ENCODE results near the gene TSPAN5. TPM values are rescaled to one million over a fixed set of nuclear protein-coding genes. Genes with fewer than 3 reads are reported as not detected.

Gene TSPAN5
- polyA plus RNA-seq, 1 of the 3 experiments (the other 2 are of a cell fraction) = 38.6 TPM

- WGBS (ENCODE audit: low lambda C conversion rate) = 33% methylated on average over 4 of the region's 4 CpGs
- no peaks in the 10 kb centered on the region for H3K9me2 ChIP-seq
- 0 out of 2 replicates have a peak overlapping the region, but pooled peaks have one; percentile 3 for H3K9ac ChIP-seq
- H3K36me3 ChIP-seq (replicated peaks in 1 of 2; ENCODE audit: control insufficient read depth in 1 of 2, insufficient read depth in 2 of 2, low read length in 1 of 2) = no peaks in the 10 kb centered on the region
- H2AFZ ChIP-seq (ENCODE audit: low read depth) = no peak overlapping the region
- ChIA-PET POLR2A (no interaction called here), CTCF (no interaction called here)
- peaks cover 97% of the 10 kb centered on the region for H3K79me2 ChIP-seq (ENCODE audit: insufficient read depth)
- DNase-seq = no peak
- peak overlapping the region; percentile 63 for H3K4me2 ChIP-seq
- H3K9me3 ChIP-seq = no peaks in the 10 kb centered on the region
- no peak for TF ChIP-seq RXRA (IDR thresholded peaks at IDR 0.05; ENCODE audit: borderline replicate concordance, low read depth)
- H3K27me3 ChIP-seq (ENCODE audit: insufficient read depth) = no peaks in the 10 kb centered on the region
- no peaks in the 10 kb centered on the region for H4K20me1 ChIP-seq (ENCODE audit: insufficient read depth)
- H3K4me1 ChIP-seq (ENCODE audit: control insufficient read depth in 1 of 2, insufficient read depth in 2 of 2, low read depth in 1 of 2, low read length in 1 of 2) = peaks cover 6 to 47% of the 10 kb centered on the region in 2 experiments
- peaks cover 32% of the 10 kb centered on the region for H3F3A ChIP-seq (replicated peaks; ENCODE audit: insufficient read depth)
- H3K4me3 ChIP-seq (ENCODE audit: low read depth in 2 of 2, low read length in 1 of 2) = no peak overlapping the region
- peak overlapping the region in 1 of 2 experiments; percentile 89; a peak in 3 of 4 replicates for H3K27ac ChIP-seq (ENCODE audit: low read depth in 2 of 2, low read length in 1 of 2)
These were observed 33.0 kb downstream of the TSPAN5 start for GRCh38 chr4:98625399-98625798.

DNA sequence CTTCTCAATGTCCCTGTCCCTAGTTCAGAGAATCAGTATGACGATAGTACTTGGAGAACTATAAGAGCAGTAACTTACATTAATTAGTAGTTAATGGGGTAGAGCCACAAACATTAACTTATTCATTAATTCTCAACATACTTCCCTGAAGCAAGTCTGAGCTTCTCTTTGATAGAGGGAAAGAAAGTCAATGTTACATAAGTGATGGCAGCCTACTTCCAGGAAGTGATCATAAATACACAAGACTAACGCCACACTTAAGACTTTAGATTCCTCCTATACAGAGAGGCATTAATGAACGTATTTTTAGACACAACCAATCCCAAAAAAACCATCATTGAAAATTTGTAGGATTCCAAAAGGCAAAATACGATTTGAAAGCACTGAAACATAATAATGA lies 33.8 kb downstream of the TSPAN5 start:
- CTCF ChIA-PET = interaction anchor here (2.4 kb wide), 1 partner anchor 12 kb away, joined by 6 read pairs; no protein-coding TSS in a partner anchor
- H3K27ac ChIP-seq (ENCODE audit: low read depth in 2 of 2, low read length in 1 of 2) = peak overlapping the region in 1 of 2 experiments; percentile 89; a peak in 2 of 4 replicates
- no peaks in the 10 kb centered on the region for H4K20me1 ChIP-seq (ENCODE audit: insufficient read depth)
- no peak overlapping the region for H3K4me3 ChIP-seq (ENCODE audit: low read depth in 2 of 2, low read length in 1 of 2)
- no peak overlapping the region for H2AFZ ChIP-seq (ENCODE audit: low read depth)
- peak overlapping the region; percentile 56; the same call in 1 of the 2 replicates for H3K4me2 ChIP-seq
- no peaks in the 10 kb centered on the region for H3K9me3 ChIP-seq
- TF ChIP-seq EP300 (IDR thresholded peaks at IDR 0.05; ENCODE audit: borderline replicate concordance in 1 of 2, low read depth in 1 of 2, low read length in 1 of 2) = no peak
- TF ChIP-seq FOSL2 (IDR thresholded peaks at IDR 0.05; ENCODE audit: borderline replicate concordance, low read depth) = no peak
- TF ChIP-seq MXI1 (IDR thresholded peaks at IDR 0.05; ENCODE audit: low read depth, low read length) = no peak
- POLR2A ChIA-PET = no interaction called here
- 94% methylated on average over 4 of the region's 4 CpGs for WGBS (ENCODE audit: low lambda C conversion rate)
- H3K27me3 ChIP-seq (ENCODE audit: insufficient read depth) = no peaks in the 10 kb centered on the region
- no peaks in the 10 kb centered on the region for H3K9me2 ChIP-seq
- H3F3A ChIP-seq (replicated peaks; ENCODE audit: insufficient read depth) = peaks cover 32% of the 10 kb centered on the region
- DNase-seq = no peak
- H3K79me2 ChIP-seq (ENCODE audit: insufficient read depth) = peaks cover 97% of the 10 kb centered on the region
- peak overlapping the region; percentile 24; the same call in 1 of the 2 replicates for H3K9ac ChIP-seq
- peaks cover 10 to 49% of the 10 kb centered on the region in 2 experiments for H3K4me1 ChIP-seq (ENCODE audit: control insufficient read depth in 1 of 2, insufficient read depth in 2 of 2, low read depth in 1 of 2, low read length in 1 of 2)
- no peaks in the 10 kb centered on the region for H3K36me3 ChIP-seq (replicated peaks in 1 of 2; ENCODE audit: control insufficient read depth in 1 of 2, insufficient read depth in 2 of 2, low read length in 1 of 2)

- Histone ChIP-seq H2AFZ (ENCODE audit: low read depth) (no peak overlapping the region), H3F3A (replicated peaks; ENCODE audit: insufficient read depth) (peaks cover 32% of the 10 kb centered on the region), H3K27me3 (ENCODE audit: insufficient read depth) (no peaks in the 10 kb centered on the region), H3K79me2 (ENCODE audit: insufficient read depth) (peaks cover 97% of the 10 kb centered on the region), H3K9ac (peak overlapping the region; percentile 24; the same call in 1 of the 2 replicates), H3K36me3 (replicated peaks in 1 of 2; ENCODE audit: control insufficient read depth in 1 of 2, insufficient read depth in 2 of 2, low read length in 1 of 2) (no peaks in the 10 kb centered on the region), H3K4me2 (peak overlapping the region; percentile 56; the same call in 1 of the 2 replicates), H3K9me2 (no peaks in the 10 kb centered on the region), H3K4me1 (ENCODE audit: control insufficient read depth in 1 of 2, insufficient read depth in 2 of 2, low read depth in 1 of 2, low read length in 1 of 2) (peaks cover 10 to 54% of the 10 kb centered on the region in 2 experiments), H3K9me3 (no peaks in the 10 kb centered on the region), H3K4me3 (ENCODE audit: low read depth in 2 of 2, low read length in 1 of 2) (no peak overlapping the region; a peak in 1 of 4 replicates), H4K20me1 (ENCODE audit: insufficient read depth) (no peaks in the 10 kb centered on the region; the same call in 1 of the 2 replicates), H3K27ac (ENCODE audit: low read depth in 2 of 2, low read length in 1 of 2) (peak overlapping the region in 1 of 2 experiments; percentile 89; a peak in 2 of 4 replicates)
- POLR2A ChIA-PET = no interaction called here
- CTCF ChIA-PET = interaction anchor here (2.4 kb wide), 1 partner anchor 12 kb away, joined by 6 read pairs; no protein-coding TSS in a partner anchor
- 47% methylated on average over 2 of the region's 2 CpGs for WGBS (ENCODE audit: low lambda C conversion rate)
- no peak for TF ChIP-seq NFIC (IDR thresholded peaks at IDR 0.05; ENCODE audit: borderline replicate concordance)
- no peak for TF ChIP-seq RXRA (IDR thresholded peaks at IDR 0.05; ENCODE audit: borderline replicate concordance, low read depth)
- no peak for TF ChIP-seq YY1 (IDR thresholded peaks at IDR 0.05; ENCODE audit: low read depth)
- no peak for DNase-seq
These were observed 34.3 kb downstream of the TSPAN5 start for GRCh38 chr4:98624144-98624543.

Measured in SK-N-SH (cell line).